Activated T-cell treated with anti-CD3 and anti-CD28 coated beads, Interleukin-2, amount 50 U/mL, for 48 hours (primary cell): ENCODE measurements around the gene EDEM1.
"Not testable (repeated sequence)": the region's sequence is repeated elsewhere in the genome, so short reads cannot be mapped to it uniquely, and the experiment has no call there.

Experiments used
- DNase-seq, 2 experiments: peaks; one replicate each; pipeline ENCODE4 v3.0.0-alpha.2; 2020

EDEM1 gene

GRCh38 chr3:5187156-5187919 lies at the start of gene EDEM1:
Gene EDEM1, plus strand, starts transcription at chr3:5187707. Its CDS starts 99 bp downstream, at chr3:5187806.
- DNase-seq, result peak; percentile 99

GRCh38 chr3:5138214-5138981 lies 49.1 kb upstream of the EDEM1 start:
- DNase-seq, result no peak

- DNase-seq, result no peak
Measured at GRCh38 chr3:5140230-5140621, 47.3 kb upstream of the EDEM1 start.

GRCh38 chr3:5140839-5141238 lies 46.7 kb upstream of the EDEM1 start:
- DNase-seq, result no peak

GRCh38 chr3:5141760-5142159 lies 45.7 kb upstream of the EDEM1 start:
- DNase-seq, result no peak

- DNase-seq, result no peak
Measured at GRCh38 chr3:5143464-5143863, 44.0 kb upstream of the EDEM1 start.

- DNase-seq, result no peak
Measured at GRCh38 chr3:5144316-5144994, 43.1 kb upstream of the EDEM1 start.

- no peak for DNase-seq
Measured at GRCh38 chr3:5145120-5145519, 42.4 kb upstream of the EDEM1 start.

- not testable (repeated sequence) for DNase-seq
Measured at GRCh38 chr3:5147152-5147551, 40.4 kb upstream of the EDEM1 start.

GRCh38 chr3:5149306-5149880 lies 38.1 kb upstream of the EDEM1 start:
- no peak for DNase-seq

GRCh38 chr3:5151586-5151985 lies 35.9 kb upstream of the EDEM1 start:
- DNase-seq, result no peak

- DNase-seq, result no peak
Measured at GRCh38 chr3:5153074-5153473, 34.4 kb upstream of the EDEM1 start.

- no peak for DNase-seq
Measured at GRCh38 chr3:5155241-5155640, 32.3 kb upstream of the EDEM1 start.

GRCh38 chr3:5160321-5160720 lies 27.2 kb upstream of the EDEM1 start:
- no peak for DNase-seq

- peak in 1 of 2 experiments; percentile 38 for DNase-seq
Measured at GRCh38 chr3:5160940-5161858, 26.3 kb upstream of the EDEM1 start.

- DNase-seq, result no peak
Measured at GRCh38 chr3:5162102-5162501, 25.4 kb upstream of the EDEM1 start.

GRCh38 chr3:5165698-5166097 lies 21.8 kb upstream of the EDEM1 start:
- DNase-seq, result no peak

GRCh38 chr3:5166846-5167245 lies 20.7 kb upstream of the EDEM1 start:
- no peak for DNase-seq

GRCh38 chr3:5168110-5168509 lies 19.4 kb upstream of the EDEM1 start:
- no peak for DNase-seq

- no peak for DNase-seq
Measured at GRCh38 chr3:5169807-5170206, 17.7 kb upstream of the EDEM1 start.

- DNase-seq, result no peak
Measured at GRCh38 chr3:5170975-5171374, 16.5 kb upstream of the EDEM1 start.

- no peak for DNase-seq
Measured at GRCh38 chr3:5172018-5172417, 15.5 kb upstream of the EDEM1 start.
